ENCODE measurements around the gene NCOR1. TPM values are rescaled to one million over a fixed set of nuclear protein-coding genes. Genes with fewer than 3 reads are reported as not detected.
A peak's percentile ranks its signal among the peaks of the same experiment; 100 is the strongest.

NCOR1 gene
- total and polyA plus RNA-seq, 10 of the 15 experiments (the other 5 are each of a cell fraction or from before 2014, with no cell fraction given) = 34.5 to 135 (median 82.9) TPM

DNA sequence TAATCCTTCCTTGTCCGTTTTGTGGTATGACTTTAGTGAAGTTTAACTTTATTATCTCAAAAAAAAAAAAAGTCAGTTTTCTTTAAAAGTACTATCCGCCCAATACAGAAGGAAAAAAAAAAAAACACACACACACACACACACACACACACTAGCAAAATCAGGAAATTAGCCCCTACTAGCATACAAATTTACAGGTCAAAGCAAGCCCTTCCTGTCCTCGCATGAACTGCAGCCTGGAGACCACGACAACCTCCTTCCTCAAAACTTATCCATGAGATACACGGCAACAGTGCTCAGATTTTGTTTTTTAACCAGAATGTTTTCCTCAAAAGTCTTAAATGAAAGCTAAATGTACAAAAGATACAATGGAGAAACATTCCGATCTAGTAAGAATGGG lies 16.2 kb downstream of the NCOR1 start:
- no TSS peak for BruUV-seq (replicated peaks)
- H3K4me1 ChIP-seq (ENCODE audit: control insufficient read depth, insufficient read depth, low read length) = peaks cover 3% of the 10 kb centered on the region
- no peak overlapping the region for H2AFZ ChIP-seq (ENCODE audit: control insufficient read depth, low read depth, low read length)
- no peak for ATAC-seq
- H3K27me3 ChIP-seq (replicated peaks in 1 of 2; ENCODE audit: control insufficient read depth in 2 of 2, insufficient read depth in 2 of 2, low read length in 1 of 2) = no peaks in the 10 kb centered on the region
- FAIRE-seq = no peak
- RAD21 ChIA-PET (ENCODE audit: unreplicated experiment) = no interaction called here
- no peak for DNase-seq (ENCODE audit: low read depth, low spot score)
- no peaks in the 10 kb centered on the region; the same call in 2 of the 3 replicates for H3K9me3 ChIP-seq (replicated peaks; ENCODE audit: control insufficient read depth, insufficient read depth, low read length)
- peak overlapping the region; percentile 32 for H3K4me2 ChIP-seq (ENCODE audit: control insufficient read depth, insufficient read depth)
- peaks cover 69% of the 10 kb centered on the region for H3K79me2 ChIP-seq (ENCODE audit: control insufficient read depth, insufficient read depth, low read length)
- 21% methylated on average over 5 of the region's 6 CpGs for WGBS (ENCODE audit: insufficient coverage, insufficient replicate concordance, low lambda C conversion rate, missing lambda C conversion rate)
- POLR2A ChIA-PET = no interaction called here
- H3K4me3 ChIP-seq = peak overlapping the region; percentile 33; the same call in 1 of the 2 replicates
- H3K36me3 ChIP-seq (ENCODE audit: control insufficient read depth in 2 of 2, insufficient read depth in 2 of 2, low read length in 1 of 2) = peaks cover 0 to 7% of the 10 kb centered on the region in 2 experiments; a peak in 3 of 4 replicates
- in situ Hi-C loops (cut with MboI) (no loop called here), intact Hi-C loops (cut with micrococcal nuclease; ENCODE audit: unreplicated experiment) (loop anchor here (5.0 kb wide), 1 partner anchor 52 kb away; no protein-coding TSS in a partner anchor)
- H3K27ac ChIP-seq (ENCODE audit: control insufficient read depth, insufficient read depth) = peak overlapping the region; percentile 58; the same call in 1 of the 2 replicates
- SMC1A ChIA-PET (ENCODE audit: uncharacterized antibody, unreplicated experiment) = interaction anchor here (0.7 to 1.6 kb wide), 4 partner anchors 12 to 148 kb away, joined by 3 to 8 read pairs (median 4); partner anchors contain the start of gene NCOR1
- CTCF ChIA-PET = interaction anchor here (0.6 to 0.9 kb wide), 2 partner anchors 9 to 48 kb away, joined by 3 read pairs; no protein-coding TSS in a partner anchor
- H4K20me1 ChIP-seq (ENCODE audit: control insufficient read depth, insufficient read depth) = no peaks in the 10 kb centered on the region
- no peak overlapping the region for H3K9ac ChIP-seq (ENCODE audit: control insufficient read depth, insufficient read depth, low read length)
- TF ChIP-seq TCF3 (IDR thresholded peaks at IDR 0.05; ENCODE audit: borderline replicate concordance, insufficient read depth, low read depth, low read length) (no peak), ZSCAN29 (IDR thresholded peaks at IDR 0.05) (no peak), NBN (IDR thresholded peaks at IDR 0.05) (no peak), EP300 (IDR thresholded peaks at IDR 0.05; ENCODE audit: borderline replicate concordance in 1 of 2, control insufficient read depth in 1 of 2, low read depth in 2 of 2, low read length in 2 of 2) (no peak), RB1 (IDR thresholded peaks at IDR 0.05; ENCODE audit: borderline replicate concordance) (no peak), SUPT20H (IDR thresholded peaks at IDR 0.05; ENCODE audit: borderline replicate concordance, control insufficient read depth, low read depth, low read length) (no peak), PAX8 (IDR thresholded peaks at IDR 0.05) (no peak), BMI1 (IDR thresholded peaks at IDR 0.05; ENCODE audit: borderline replicate concordance) (no peak), MTA3 (IDR thresholded peaks at IDR 0.05; ENCODE audit: borderline replicate concordance, low read length) (no peak), CHD1 (IDR thresholded peaks at IDR 0.05; ENCODE audit: low read depth, low read length) (no peak), EZH2 (IDR thresholded peaks at IDR 0.05; ENCODE audit: borderline replicate concordance, control insufficient read depth, low read depth, low read length) (no peak), HCFC1 (IDR thresholded peaks at IDR 0.05; ENCODE audit: low read length) (no peak)
- TF ChIP-seq, protein P1, sequence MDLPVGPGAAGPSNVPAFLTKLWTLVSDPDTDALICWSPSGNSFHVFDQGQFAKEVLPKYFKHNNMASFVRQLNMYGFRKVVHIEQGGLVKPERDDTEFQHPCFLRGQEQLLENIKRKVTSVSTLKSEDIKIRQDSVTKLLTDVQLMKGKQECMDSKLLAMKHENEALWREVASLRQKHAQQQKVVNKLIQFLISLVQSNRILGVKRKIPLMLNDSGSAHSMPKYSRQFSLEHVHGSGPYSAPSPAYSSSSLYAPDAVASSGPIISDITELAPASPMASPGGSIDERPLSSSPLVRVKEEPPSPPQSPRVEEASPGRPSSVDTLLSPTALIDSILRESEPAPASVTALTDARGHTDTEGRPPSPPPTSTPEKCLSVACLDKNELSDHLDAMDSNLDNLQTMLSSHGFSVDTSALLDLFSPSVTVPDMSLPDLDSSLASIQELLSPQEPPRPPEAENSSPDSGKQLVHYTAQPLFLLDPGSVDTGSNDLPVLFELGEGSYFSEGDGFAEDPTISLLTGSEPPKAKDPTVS (IDR thresholded peaks at IDR 0.05; ENCODE audit: low read depth, low read length) = no peak
- TF ChIP-seq, protein P2, sequence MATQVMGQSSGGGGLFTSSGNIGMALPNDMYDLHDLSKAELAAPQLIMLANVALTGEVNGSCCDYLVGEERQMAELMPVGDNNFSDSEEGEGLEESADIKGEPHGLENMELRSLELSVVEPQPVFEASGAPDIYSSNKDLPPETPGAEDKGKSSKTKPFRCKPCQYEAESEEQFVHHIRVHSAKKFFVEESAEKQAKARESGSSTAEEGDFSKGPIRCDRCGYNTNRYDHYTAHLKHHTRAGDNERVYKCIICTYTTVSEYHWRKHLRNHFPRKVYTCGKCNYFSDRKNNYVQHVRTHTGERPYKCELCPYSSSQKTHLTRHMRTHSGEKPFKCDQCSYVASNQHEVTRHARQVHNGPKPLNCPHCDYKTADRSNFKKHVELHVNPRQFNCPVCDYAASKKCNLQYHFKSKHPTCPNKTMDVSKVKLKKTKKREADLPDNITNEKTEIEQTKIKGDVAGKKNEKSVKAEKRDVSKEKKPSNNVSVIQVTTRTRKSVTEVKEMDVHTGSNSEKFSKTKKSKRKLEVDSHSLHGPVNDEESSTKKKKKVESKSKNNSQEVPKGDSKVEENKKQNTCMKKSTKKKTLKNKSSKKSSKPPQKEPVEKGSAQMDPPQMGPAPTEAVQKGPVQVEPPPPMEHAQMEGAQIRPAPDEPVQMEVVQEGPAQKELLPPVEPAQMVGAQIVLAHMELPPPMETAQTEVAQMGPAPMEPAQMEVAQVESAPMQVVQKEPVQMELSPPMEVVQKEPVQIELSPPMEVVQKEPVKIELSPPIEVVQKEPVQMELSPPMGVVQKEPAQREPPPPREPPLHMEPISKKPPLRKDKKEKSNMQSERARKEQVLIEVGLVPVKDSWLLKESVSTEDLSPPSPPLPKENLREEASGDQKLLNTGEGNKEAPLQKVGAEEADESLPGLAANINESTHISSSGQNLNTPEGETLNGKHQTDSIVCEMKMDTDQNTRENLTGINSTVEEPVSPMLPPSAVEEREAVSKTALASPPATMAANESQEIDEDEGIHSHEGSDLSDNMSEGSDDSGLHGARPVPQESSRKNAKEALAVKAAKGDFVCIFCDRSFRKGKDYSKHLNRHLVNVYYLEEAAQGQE (IDR thresholded peaks at IDR 0.05; ENCODE audit: low read depth, low read length) = no peak
- TF ChIP-seq, protein P3, sequence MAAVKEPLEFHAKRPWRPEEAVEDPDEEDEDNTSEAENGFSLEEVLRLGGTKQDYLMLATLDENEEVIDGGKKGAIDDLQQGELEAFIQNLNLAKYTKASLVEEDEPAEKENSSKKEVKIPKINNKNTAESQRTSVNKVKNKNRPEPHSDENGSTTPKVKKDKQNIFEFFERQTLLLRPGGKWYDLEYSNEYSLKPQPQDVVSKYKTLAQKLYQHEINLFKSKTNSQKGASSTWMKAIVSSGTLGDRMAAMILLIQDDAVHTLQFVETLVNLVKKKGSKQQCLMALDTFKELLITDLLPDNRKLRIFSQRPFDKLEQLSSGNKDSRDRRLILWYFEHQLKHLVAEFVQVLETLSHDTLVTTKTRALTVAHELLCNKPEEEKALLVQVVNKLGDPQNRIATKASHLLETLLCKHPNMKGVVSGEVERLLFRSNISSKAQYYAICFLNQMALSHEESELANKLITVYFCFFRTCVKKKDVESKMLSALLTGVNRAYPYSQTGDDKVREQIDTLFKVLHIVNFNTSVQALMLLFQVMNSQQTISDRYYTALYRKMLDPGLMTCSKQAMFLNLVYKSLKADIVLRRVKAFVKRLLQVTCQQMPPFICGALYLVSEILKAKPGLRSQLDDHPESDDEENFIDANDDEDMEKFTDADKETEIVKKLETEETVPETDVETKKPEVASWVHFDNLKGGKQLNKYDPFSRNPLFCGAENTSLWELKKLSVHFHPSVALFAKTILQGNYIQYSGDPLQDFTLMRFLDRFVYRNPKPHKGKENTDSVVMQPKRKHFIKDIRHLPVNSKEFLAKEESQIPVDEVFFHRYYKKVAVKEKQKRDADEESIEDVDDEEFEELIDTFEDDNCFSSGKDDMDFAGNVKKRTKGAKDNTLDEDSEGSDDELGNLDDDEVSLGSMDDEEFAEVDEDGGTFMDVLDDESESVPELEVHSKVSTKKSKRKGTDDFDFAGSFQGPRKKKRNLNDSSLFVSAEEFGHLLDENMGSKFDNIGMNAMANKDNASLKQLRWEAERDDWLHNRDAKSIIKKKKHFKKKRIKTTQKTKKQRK (IDR thresholded peaks at IDR 0.05; ENCODE audit: low read depth, low read length) = no peak

Measured in GM12878 (cell line).